ENCODE data around the gene UMODL1.

Gene UMODL1

GRCh38 chr21:42095581-42095980, 24.5 kb downstream of the UMODL1 start:
- Histone ChIP-seq H3K27ac (ENCODE audit: low read depth, low read length) (no peak overlapping the region), H3K27me3 (ENCODE audit: control insufficient read depth in 1 of 2, insufficient read depth in 2 of 2, low read length in 2 of 2) (no peaks in the 10 kb centered on the region)

GRCh38 chr21:42096566-42096965, 25.4 kb downstream of the UMODL1 start:
- Histone ChIP-seq H3K27ac (ENCODE audit: low read depth, low read length) (no peak overlapping the region), H3K4me1 (ENCODE audit: insufficient read depth, low read length) (peaks cover 3% of the 10 kb centered on the region)

More at GRCh38 chr21:42095581-42095980, 24.5 kb downstream of the UMODL1 start:
- no peaks in the 10 kb centered on the region for H3K36me3 ChIP-seq (ENCODE audit: insufficient read depth, low read length)
- H3K4me3 ChIP-seq (ENCODE audit: low read depth in 1 of 2, low read length in 2 of 2) = no peak overlapping the region
- H3K4me1 ChIP-seq (ENCODE audit: insufficient read depth, low read length) = peaks cover 3% of the 10 kb centered on the region
- no peak overlapping the region for H3K9ac ChIP-seq (ENCODE audit: low read length)
- no peaks in the 10 kb centered on the region for H3K9me3 ChIP-seq (ENCODE audit: low read length)

GRCh38 chr21:42097274-42097673, 26.2 kb downstream of the UMODL1 start:
- no peaks in the 10 kb centered on the region for H3K27me3 ChIP-seq (ENCODE audit: control insufficient read depth in 1 of 2, insufficient read depth in 2 of 2, low read length in 2 of 2)
- H3K9ac ChIP-seq (ENCODE audit: low read length) = no peak overlapping the region
- no peak overlapping the region for H3K27ac ChIP-seq (ENCODE audit: low read depth, low read length)
- no peak overlapping the region for H3K4me3 ChIP-seq (ENCODE audit: low read depth in 1 of 2, low read length in 2 of 2)
- no peaks in the 10 kb centered on the region for H3K36me3 ChIP-seq (ENCODE audit: insufficient read depth, low read length)
- H3K4me1 ChIP-seq (ENCODE audit: insufficient read depth, low read length) = peaks cover 3% of the 10 kb centered on the region
- no peaks in the 10 kb centered on the region for H3K9me3 ChIP-seq (ENCODE audit: low read length)

More at GRCh38 chr21:42096566-42096965, 25.4 kb downstream of the UMODL1 start:
- Histone ChIP-seq H3K9me3 (ENCODE audit: low read length) (no peaks in the 10 kb centered on the region), H3K36me3 (ENCODE audit: insufficient read depth, low read length) (no peaks in the 10 kb centered on the region), H3K9ac (ENCODE audit: low read length) (no peak overlapping the region), H3K4me3 (ENCODE audit: low read depth in 1 of 2, low read length in 2 of 2) (no peak overlapping the region), H3K27me3 (ENCODE audit: control insufficient read depth in 1 of 2, insufficient read depth in 2 of 2, low read length in 2 of 2) (no peaks in the 10 kb centered on the region)

GRCh38 chr21:42097860-42098454, 26.8 kb downstream of the UMODL1 start:
- H3K4me3 ChIP-seq (ENCODE audit: low read depth in 1 of 2, low read length in 2 of 2) = no peak overlapping the region
- no peak overlapping the region for H3K27ac ChIP-seq (ENCODE audit: low read depth, low read length)
- no peaks in the 10 kb centered on the region for H3K27me3 ChIP-seq (ENCODE audit: control insufficient read depth in 1 of 2, insufficient read depth in 2 of 2, low read length in 2 of 2)
- H3K36me3 ChIP-seq (ENCODE audit: insufficient read depth, low read length) = no peaks in the 10 kb centered on the region
- peaks cover 3% of the 10 kb centered on the region for H3K4me1 ChIP-seq (ENCODE audit: insufficient read depth, low read length)
- no peak overlapping the region for H3K9ac ChIP-seq (ENCODE audit: low read length)
- H3K9me3 ChIP-seq (ENCODE audit: low read length) = no peaks in the 10 kb centered on the region

- Histone ChIP-seq H3K9ac (ENCODE audit: low read length) (no peak overlapping the region), H3K4me1 (ENCODE audit: insufficient read depth, low read length) (peaks cover 3% of the 10 kb centered on the region), H3K9me3 (ENCODE audit: low read length) (no peaks in the 10 kb centered on the region), H3K27ac (ENCODE audit: low read depth, low read length) (no peak overlapping the region), H3K4me3 (ENCODE audit: low read depth in 1 of 2, low read length in 2 of 2) (no peak overlapping the region), H3K36me3 (ENCODE audit: insufficient read depth, low read length) (no peaks in the 10 kb centered on the region), H3K27me3 (ENCODE audit: control insufficient read depth in 1 of 2, insufficient read depth in 2 of 2, low read length in 2 of 2) (no peaks in the 10 kb centered on the region)
Observed at GRCh38 chr21:42098957-42099505, 27.9 kb downstream of the UMODL1 start.

- Histone ChIP-seq H3K4me3 (ENCODE audit: low read depth in 1 of 2, low read length in 2 of 2) (no peak overlapping the region), H3K27ac (ENCODE audit: low read depth, low read length) (no peak overlapping the region), H3K9ac (ENCODE audit: low read length) (no peak overlapping the region), H3K9me3 (ENCODE audit: low read length) (no peaks in the 10 kb centered on the region), H3K4me1 (ENCODE audit: insufficient read depth, low read length) (peaks cover 3% of the 10 kb centered on the region), H3K36me3 (ENCODE audit: insufficient read depth, low read length) (no peaks in the 10 kb centered on the region), H3K27me3 (ENCODE audit: control insufficient read depth in 1 of 2, insufficient read depth in 2 of 2, low read length in 2 of 2) (no peaks in the 10 kb centered on the region)
Observed at GRCh38 chr21:42101246-42101645, 30.1 kb downstream of the UMODL1 start.

GRCh38 chr21:42102076-42102475, 31.0 kb downstream of the UMODL1 start:
- no peaks in the 10 kb centered on the region for H3K27me3 ChIP-seq (ENCODE audit: control insufficient read depth in 1 of 2, insufficient read depth in 2 of 2, low read length in 2 of 2)
- no peaks in the 10 kb centered on the region for H3K36me3 ChIP-seq (ENCODE audit: insufficient read depth, low read length)

GRCh38 chr21:42102526-42102925, 31.4 kb downstream of the UMODL1 start:
- peaks cover 3% of the 10 kb centered on the region for H3K4me1 ChIP-seq (ENCODE audit: insufficient read depth, low read length)
- H3K36me3 ChIP-seq (ENCODE audit: insufficient read depth, low read length) = no peaks in the 10 kb centered on the region
- no peaks in the 10 kb centered on the region for H3K27me3 ChIP-seq (ENCODE audit: control insufficient read depth in 1 of 2, insufficient read depth in 2 of 2, low read length in 2 of 2)
- H3K27ac ChIP-seq (ENCODE audit: low read depth, low read length) = no peak overlapping the region
- H3K4me3 ChIP-seq (ENCODE audit: low read depth in 1 of 2, low read length in 2 of 2) = no peak overlapping the region
- H3K9ac ChIP-seq (ENCODE audit: low read length) = no peak overlapping the region
- H3K9me3 ChIP-seq (ENCODE audit: low read length) = no peaks in the 10 kb centered on the region

More at GRCh38 chr21:42102076-42102475, 31.0 kb downstream of the UMODL1 start:
- Histone ChIP-seq H3K27ac (ENCODE audit: low read depth, low read length) (no peak overlapping the region), H3K9ac (ENCODE audit: low read length) (no peak overlapping the region), H3K4me3 (ENCODE audit: low read depth in 1 of 2, low read length in 2 of 2) (no peak overlapping the region), H3K4me1 (ENCODE audit: insufficient read depth, low read length) (peaks cover 3% of the 10 kb centered on the region), H3K9me3 (ENCODE audit: low read length) (no peaks in the 10 kb centered on the region)

- no peak overlapping the region for H3K27ac ChIP-seq (ENCODE audit: low read depth, low read length)
- H3K9ac ChIP-seq (ENCODE audit: low read length) = no peak overlapping the region
- no peak overlapping the region for H3K4me3 ChIP-seq (ENCODE audit: low read depth in 1 of 2, low read length in 2 of 2)
- H3K36me3 ChIP-seq (ENCODE audit: insufficient read depth, low read length) = no peaks in the 10 kb centered on the region
- no peaks in the 10 kb centered on the region for H3K4me1 ChIP-seq (ENCODE audit: insufficient read depth, low read length)
- no peaks in the 10 kb centered on the region for H3K27me3 ChIP-seq (ENCODE audit: control insufficient read depth in 1 of 2, insufficient read depth in 2 of 2, low read length in 2 of 2)
- no peaks in the 10 kb centered on the region for H3K9me3 ChIP-seq (ENCODE audit: low read length)
Observed at GRCh38 chr21:42102991-42103390, 31.9 kb downstream of the UMODL1 start.

- Histone ChIP-seq H3K4me3 (ENCODE audit: low read depth in 1 of 2, low read length in 2 of 2) (no peak overlapping the region), H3K9me3 (ENCODE audit: low read length) (no peaks in the 10 kb centered on the region), H3K4me1 (ENCODE audit: insufficient read depth, low read length) (no peaks in the 10 kb centered on the region), H3K27me3 (ENCODE audit: control insufficient read depth in 1 of 2, insufficient read depth in 2 of 2, low read length in 2 of 2) (no peaks in the 10 kb centered on the region), H3K27ac (ENCODE audit: low read depth, low read length) (no peak overlapping the region), H3K36me3 (ENCODE audit: insufficient read depth, low read length) (no peaks in the 10 kb centered on the region), H3K9ac (ENCODE audit: low read length) (no peak overlapping the region)
Observed at GRCh38 chr21:42103843-42104242, 32.7 kb downstream of the UMODL1 start.

- Histone ChIP-seq H3K27ac (ENCODE audit: low read depth, low read length) (no peak overlapping the region), H3K9ac (ENCODE audit: low read length) (no peak overlapping the region), H3K27me3 (ENCODE audit: control insufficient read depth in 1 of 2, insufficient read depth in 2 of 2, low read length in 2 of 2) (no peaks in the 10 kb centered on the region), H3K9me3 (ENCODE audit: low read length) (no peaks in the 10 kb centered on the region), H3K4me1 (ENCODE audit: insufficient read depth, low read length) (no peaks in the 10 kb centered on the region), H3K4me3 (ENCODE audit: low read depth in 1 of 2, low read length in 2 of 2) (no peak overlapping the region), H3K36me3 (ENCODE audit: insufficient read depth, low read length) (no peaks in the 10 kb centered on the region)
Observed at GRCh38 chr21:42105476-42106315, 34.6 kb downstream of the UMODL1 start.
